Measurements from ENCODE around the gene PLXNA2.

DNA sequence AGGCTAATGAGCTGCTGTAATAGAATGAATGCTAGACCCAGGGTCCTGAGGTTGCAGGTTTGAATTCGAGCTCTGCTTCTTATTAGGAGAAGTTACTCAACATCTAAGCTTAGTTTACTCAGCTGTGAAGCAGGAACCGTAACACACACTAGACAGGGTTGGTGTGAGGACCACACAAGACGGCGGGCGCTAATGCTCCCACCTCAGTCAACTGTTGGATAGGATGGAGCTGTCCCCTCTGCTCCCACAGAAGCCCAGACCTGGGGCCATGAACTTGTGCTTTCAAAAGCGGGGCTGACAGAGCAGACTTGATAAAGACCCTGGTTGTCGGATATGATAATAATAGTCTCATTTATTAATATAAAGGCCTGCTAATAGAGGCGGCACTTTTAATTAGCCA, 234.9 kb downstream of the PLXNA2 start:
- TF ChIP-seq EZH2 (IDR thresholded peaks at IDR 0.05; ENCODE audit: insufficient read depth, low read length) = no peak
- TF ChIP-seq, protein P1, sequence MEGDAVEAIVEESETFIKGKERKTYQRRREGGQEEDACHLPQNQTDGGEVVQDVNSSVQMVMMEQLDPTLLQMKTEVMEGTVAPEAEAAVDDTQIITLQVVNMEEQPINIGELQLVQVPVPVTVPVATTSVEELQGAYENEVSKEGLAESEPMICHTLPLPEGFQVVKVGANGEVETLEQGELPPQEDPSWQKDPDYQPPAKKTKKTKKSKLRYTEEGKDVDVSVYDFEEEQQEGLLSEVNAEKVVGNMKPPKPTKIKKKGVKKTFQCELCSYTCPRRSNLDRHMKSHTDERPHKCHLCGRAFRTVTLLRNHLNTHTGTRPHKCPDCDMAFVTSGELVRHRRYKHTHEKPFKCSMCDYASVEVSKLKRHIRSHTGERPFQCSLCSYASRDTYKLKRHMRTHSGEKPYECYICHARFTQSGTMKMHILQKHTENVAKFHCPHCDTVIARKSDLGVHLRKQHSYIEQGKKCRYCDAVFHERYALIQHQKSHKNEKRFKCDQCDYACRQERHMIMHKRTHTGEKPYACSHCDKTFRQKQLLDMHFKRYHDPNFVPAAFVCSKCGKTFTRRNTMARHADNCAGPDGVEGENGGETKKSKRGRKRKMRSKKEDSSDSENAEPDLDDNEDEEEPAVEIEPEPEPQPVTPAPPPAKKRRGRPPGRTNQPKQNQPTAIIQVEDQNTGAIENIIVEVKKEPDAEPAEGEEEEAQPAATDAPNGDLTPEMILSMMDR (IDR thresholded peaks at IDR 0.05; ENCODE audit: insufficient read depth, low read depth, low read length) = no peak

All from astrocyte (in vitro differentiated cells and primary cell).